Measurements from ENCODE around the gene KAZN.

The KAZN gene

GRCh38 chr1:15098176-15099125 is 500.0 kb downstream of the KAZN start:
- no peaks in the 10 kb centered on the region for H3K4me1 ChIP-seq (ENCODE audit: insufficient read depth, low read length, poor library complexity, severe bottlenecking)
- H3K4me2 ChIP-seq (ENCODE audit: low read depth, low read length, poor library complexity, severe bottlenecking), result no peak overlapping the region
- H2AFZ ChIP-seq (ENCODE audit: low read length), result no peak overlapping the region
- H3K79me2 ChIP-seq (ENCODE audit: insufficient read depth, low read length), result no peaks in the 10 kb centered on the region
- H3K4me3 ChIP-seq (ENCODE audit: low read length, poor library complexity, severe bottlenecking), result no peak overlapping the region
- H3K27me3 ChIP-seq (ENCODE audit: insufficient read depth, low read length, poor library complexity, severe bottlenecking), result no peaks in the 10 kb centered on the region
- no peak overlapping the region for H3K9ac ChIP-seq (ENCODE audit: low read depth, low read length, poor library complexity, severe bottlenecking)
- H3F3A ChIP-seq (ENCODE audit: low read depth), result no peaks in the 10 kb centered on the region
- TF ChIP-seq CTCF (conservative IDR thresholded peaks at IDR 0.05; ENCODE audit: low read length) (no peak), EZH2phosphoT487 (IDR thresholded peaks at IDR 0.05; ENCODE audit: borderline replicate concordance) (no peak)
- no peaks in the 10 kb centered on the region for H4K20me1 ChIP-seq (ENCODE audit: insufficient read depth, low read length, poor library complexity, severe bottlenecking)
- no peaks in the 10 kb centered on the region for H3K9me2 ChIP-seq (replicated peaks; ENCODE audit: low read depth, low read length)
- H3K9me3 ChIP-seq (ENCODE audit: insufficient read depth, low read depth, low read length), result no peaks in the 10 kb centered on the region
- no peaks in the 10 kb centered on the region for H3K36me3 ChIP-seq (ENCODE audit: insufficient read depth, low read length)

GRCh38 chr1:15099441-15100120 is 501.1 kb downstream of the KAZN start:
- H3F3A ChIP-seq (ENCODE audit: low read depth), result no peaks in the 10 kb centered on the region
- no peaks in the 10 kb centered on the region for H3K4me1 ChIP-seq (ENCODE audit: insufficient read depth, low read length, poor library complexity, severe bottlenecking)
- H3K79me2 ChIP-seq (ENCODE audit: insufficient read depth, low read length), result no peaks in the 10 kb centered on the region
- H3K27me3 ChIP-seq (ENCODE audit: insufficient read depth, low read length, poor library complexity, severe bottlenecking), result no peaks in the 10 kb centered on the region
- no peak for TF ChIP-seq CTCF (conservative IDR thresholded peaks at IDR 0.05; ENCODE audit: low read length)
- no peak for TF ChIP-seq EZH2phosphoT487 (IDR thresholded peaks at IDR 0.05; ENCODE audit: borderline replicate concordance)
- H4K20me1 ChIP-seq (ENCODE audit: insufficient read depth, low read length, poor library complexity, severe bottlenecking), result no peaks in the 10 kb centered on the region
- H3K4me2 ChIP-seq (ENCODE audit: low read depth, low read length, poor library complexity, severe bottlenecking), result no peak overlapping the region
- no peak overlapping the region for H3K4me3 ChIP-seq (ENCODE audit: low read length, poor library complexity, severe bottlenecking)
- no peaks in the 10 kb centered on the region for H3K9me2 ChIP-seq (replicated peaks; ENCODE audit: low read depth, low read length)
- H3K36me3 ChIP-seq (ENCODE audit: insufficient read depth, low read length), result no peaks in the 10 kb centered on the region
- no peak overlapping the region for H2AFZ ChIP-seq (ENCODE audit: low read length)
- no peak overlapping the region for H3K9ac ChIP-seq (ENCODE audit: low read depth, low read length, poor library complexity, severe bottlenecking)
- no peaks in the 10 kb centered on the region for H3K9me3 ChIP-seq (ENCODE audit: insufficient read depth, low read depth, low read length)

- no peak overlapping the region for H3K4me2 ChIP-seq (ENCODE audit: low read depth, low read length, poor library complexity, severe bottlenecking)
- H3K4me1 ChIP-seq (ENCODE audit: insufficient read depth, low read length, poor library complexity, severe bottlenecking), result no peaks in the 10 kb centered on the region
Observed at GRCh38 chr1:15100121-15100879, 501.8 kb downstream of the KAZN start.

More at GRCh38 chr1:15100121-15100879, 501.8 kb downstream of the KAZN start:
- Histone ChIP-seq H3K27me3 (ENCODE audit: insufficient read depth, low read length, poor library complexity, severe bottlenecking) (no peaks in the 10 kb centered on the region), H3K9me3 (ENCODE audit: insufficient read depth, low read depth, low read length) (no peaks in the 10 kb centered on the region), H4K20me1 (ENCODE audit: insufficient read depth, low read length, poor library complexity, severe bottlenecking) (no peaks in the 10 kb centered on the region), H3K4me3 (ENCODE audit: low read length, poor library complexity, severe bottlenecking) (no peak overlapping the region), H3K9me2 (replicated peaks; ENCODE audit: low read depth, low read length) (no peaks in the 10 kb centered on the region), H2AFZ (ENCODE audit: low read length) (peak overlapping the region; percentile 24; the same call in 1 of the 2 replicates), H3K36me3 (ENCODE audit: insufficient read depth, low read length) (no peaks in the 10 kb centered on the region), H3K9ac (ENCODE audit: low read depth, low read length, poor library complexity, severe bottlenecking) (no peak overlapping the region), H3F3A (ENCODE audit: low read depth) (no peaks in the 10 kb centered on the region), H3K79me2 (ENCODE audit: insufficient read depth, low read length) (no peaks in the 10 kb centered on the region)
- TF ChIP-seq EZH2phosphoT487 (IDR thresholded peaks at IDR 0.05; ENCODE audit: borderline replicate concordance) (no peak), CTCF (conservative IDR thresholded peaks at IDR 0.05; ENCODE audit: low read length) (peak; percentile 98)
